Astrocyte of the hippocampus (primary cell): ENCODE results near the gene KSR2.

ENCODE experiments used
- DNase-seq: peaks from one replicate; pipeline ENCODE4 v3.0.0; 2011; ENCODE audit warnings: low read depth, low spot score

KSR2 gene

GRCh38 chr12:117498880-117499279, 469.9 kb downstream of the KSR2 start:
- DNase-seq, result no peak

- DNase-seq, result no peak
Measured at GRCh38 chr12:117498256-117498655, 470.5 kb downstream of the KSR2 start.

GRCh38 chr12:117497407-117497806, 471.4 kb downstream of the KSR2 start:
- DNase-seq, result no peak

DNA sequence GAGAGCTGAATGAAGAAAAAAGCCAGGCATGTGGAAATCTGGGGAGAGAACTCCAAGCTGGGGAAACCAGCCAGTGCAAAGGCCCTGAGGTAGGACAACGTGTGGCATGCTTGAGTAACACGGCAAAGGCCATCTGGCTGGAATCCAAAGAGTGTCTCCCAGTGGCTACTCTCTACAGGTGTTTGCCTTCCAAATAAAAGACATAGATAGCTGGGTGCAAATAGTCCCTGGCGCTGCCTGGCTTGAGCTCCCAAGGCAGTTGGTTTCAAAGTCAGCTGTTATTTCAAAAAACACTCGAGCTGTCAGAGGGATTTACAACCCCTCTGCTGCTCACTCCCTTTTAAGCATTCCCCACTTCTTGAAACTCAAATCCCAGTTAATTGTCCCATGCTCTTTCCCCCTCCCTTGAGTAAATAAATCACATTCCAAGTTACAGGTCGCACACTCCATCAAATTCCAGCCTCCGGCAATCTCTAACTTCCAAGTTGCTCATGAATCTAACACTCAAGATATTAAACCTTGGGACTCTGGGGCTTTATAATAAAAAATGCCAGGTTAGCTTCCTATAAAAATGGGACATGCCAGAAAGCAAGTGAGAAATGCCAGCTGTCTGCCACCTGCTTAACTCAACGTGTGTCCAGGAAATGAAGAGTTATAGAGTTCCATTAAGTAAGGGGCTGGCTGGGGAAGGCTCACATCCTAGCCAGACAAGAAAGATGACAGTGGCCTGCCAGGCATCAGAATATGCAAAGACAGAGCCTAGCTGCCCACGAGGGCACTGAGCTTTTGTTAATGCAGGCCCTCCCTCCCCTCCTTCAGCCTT, 473.7 kb downstream of the KSR2 start:
- DNase-seq, result no peak

- DNase-seq, result no peak
Measured at GRCh38 chr12:117491711-117492110, 477.1 kb downstream of the KSR2 start.

- DNase-seq, result no peak
Measured at GRCh38 chr12:117490130-117490529, 478.7 kb downstream of the KSR2 start.

GRCh38 chr12:117489671-117490070, 479.1 kb downstream of the KSR2 start:
- DNase-seq, result no peak

- DNase-seq, result peak; percentile 81
Measured at GRCh38 chr12:117486840-117487659, 481.7 kb downstream of the KSR2 start.

DNA sequence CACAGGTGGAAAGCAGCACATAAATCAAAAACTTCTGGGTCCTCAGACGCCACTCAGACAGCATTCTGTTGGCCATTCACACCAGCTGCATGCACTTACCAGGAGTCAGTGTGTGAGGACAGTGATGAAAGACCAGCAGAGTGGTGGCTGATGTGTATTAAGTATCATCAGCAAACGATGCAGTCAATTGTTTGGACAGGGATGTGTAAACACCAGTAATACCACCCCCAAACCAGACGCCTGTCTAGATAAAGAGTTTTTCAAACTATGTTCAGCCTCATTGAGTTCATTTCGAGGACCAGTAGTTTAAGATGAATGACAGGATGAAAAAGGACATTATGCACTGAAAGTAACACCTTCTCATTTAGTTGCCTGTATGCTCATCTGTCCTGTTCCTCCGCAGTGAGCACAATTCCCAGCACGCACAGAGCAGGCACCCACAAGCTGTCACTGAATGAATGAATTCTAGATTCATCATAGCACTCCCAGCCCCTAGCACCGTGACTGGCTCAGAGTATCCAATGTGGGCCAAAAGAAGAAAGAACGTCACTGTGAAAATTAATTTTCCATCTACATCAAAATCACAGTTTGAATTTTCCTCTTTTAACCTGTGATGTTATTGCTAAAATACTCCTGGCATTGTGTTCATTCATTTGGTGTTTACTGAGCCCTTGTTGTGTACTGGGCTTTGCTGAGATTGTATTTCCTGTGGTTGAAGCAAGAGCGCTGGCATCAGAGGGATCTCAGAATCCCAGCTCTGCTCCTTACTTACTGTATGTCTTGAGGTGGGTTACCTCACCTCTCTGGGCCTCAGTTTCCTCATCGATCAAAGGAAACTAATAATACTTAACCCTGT, 482.6 kb downstream of the KSR2 start:
- DNase-seq, result peak; percentile 10

DNA sequence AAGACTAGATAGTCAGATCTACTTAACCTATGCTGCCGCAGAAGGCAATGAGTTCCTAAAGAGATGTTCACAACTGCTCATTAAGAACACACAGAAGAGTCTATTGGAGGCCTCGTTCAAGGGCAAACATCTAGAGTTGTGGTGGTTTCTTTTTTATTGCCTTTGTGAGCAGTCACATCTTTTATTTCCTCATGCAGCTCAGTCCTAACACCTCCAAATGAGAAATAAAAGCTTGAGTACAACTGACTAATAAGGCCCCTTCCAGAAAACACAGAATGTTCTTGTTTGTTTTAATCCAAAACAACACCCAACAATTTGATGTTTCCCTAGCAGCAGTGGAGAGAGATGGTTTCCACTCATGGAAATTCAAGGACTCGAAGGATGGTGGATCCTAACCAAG, 483.9 kb downstream of the KSR2 start:
- DNase-seq, result no peak

DNA sequence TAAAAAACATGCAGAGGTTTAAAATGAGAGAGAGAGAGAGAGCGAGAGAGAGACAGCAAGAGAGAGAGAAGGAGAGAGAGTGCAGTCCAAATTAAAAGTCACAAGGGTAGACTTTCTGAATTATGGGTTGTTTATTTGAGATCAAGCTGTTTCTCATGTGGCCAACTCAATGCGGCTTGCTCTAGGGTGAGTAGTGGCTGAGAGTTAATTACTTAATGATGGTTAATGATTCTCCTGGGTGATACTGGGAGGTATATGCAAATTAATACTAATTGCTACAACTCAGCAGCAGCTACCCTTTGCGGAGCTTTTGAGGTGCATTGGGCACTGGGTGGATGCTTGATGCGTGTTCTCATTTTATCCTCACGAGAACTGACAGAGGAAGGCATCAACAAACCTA, 485.3 kb downstream of the KSR2 start:
- DNase-seq, result no peak

- DNase-seq, result no peak
Measured at GRCh38 chr12:117481470-117481869, 487.3 kb downstream of the KSR2 start.

DNA sequence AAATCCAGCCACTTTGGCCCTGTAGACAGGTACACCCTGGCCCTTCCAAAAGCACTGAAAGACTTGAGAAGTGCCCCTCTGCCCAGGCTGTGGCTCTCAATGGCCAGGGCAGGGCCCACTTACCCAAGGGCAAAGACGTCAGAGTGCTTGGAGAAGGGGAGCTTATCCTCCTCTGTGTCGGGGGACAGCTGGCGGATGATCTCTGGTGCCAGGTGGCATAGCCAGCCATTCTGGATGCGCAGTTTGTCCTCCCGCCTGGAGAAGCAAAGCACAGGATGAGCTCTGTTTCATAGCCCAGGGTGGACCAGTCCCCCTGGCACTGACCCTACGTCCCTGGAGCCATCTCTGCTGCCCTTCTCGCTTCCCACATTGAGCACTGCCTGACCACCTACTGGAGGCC, 492.4 kb downstream of the KSR2 start:
- DNase-seq, result no peak

- DNase-seq, result no peak
Measured at GRCh38 chr12:117473856-117474255, 494.9 kb downstream of the KSR2 start.

DNA sequence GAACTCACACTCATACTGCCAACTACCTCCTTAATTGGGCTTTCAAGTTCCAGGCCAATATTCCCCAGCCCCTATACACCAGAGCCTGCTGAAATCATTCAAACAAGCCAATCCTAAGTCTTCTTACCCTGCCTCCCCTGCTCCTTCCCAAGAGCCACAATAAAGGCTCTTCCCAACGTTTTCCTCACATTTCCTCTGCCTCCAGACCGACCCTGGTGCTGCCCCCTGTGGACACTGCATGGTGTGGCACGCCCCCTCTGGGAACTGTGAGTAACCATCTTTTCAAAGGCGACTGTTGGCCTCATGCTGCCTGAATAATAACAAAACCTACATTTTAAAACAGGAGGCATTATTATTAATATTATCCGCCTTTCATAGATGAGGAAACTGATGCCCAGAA, 495.8 kb downstream of the KSR2 start:
- no peak for DNase-seq

- DNase-seq, result no peak
Measured at GRCh38 chr12:117470804-117471203, 498.0 kb downstream of the KSR2 start.

- no peak for DNase-seq
Measured at GRCh38 chr12:117469883-117470483, 498.8 kb downstream of the KSR2 start.

DNA sequence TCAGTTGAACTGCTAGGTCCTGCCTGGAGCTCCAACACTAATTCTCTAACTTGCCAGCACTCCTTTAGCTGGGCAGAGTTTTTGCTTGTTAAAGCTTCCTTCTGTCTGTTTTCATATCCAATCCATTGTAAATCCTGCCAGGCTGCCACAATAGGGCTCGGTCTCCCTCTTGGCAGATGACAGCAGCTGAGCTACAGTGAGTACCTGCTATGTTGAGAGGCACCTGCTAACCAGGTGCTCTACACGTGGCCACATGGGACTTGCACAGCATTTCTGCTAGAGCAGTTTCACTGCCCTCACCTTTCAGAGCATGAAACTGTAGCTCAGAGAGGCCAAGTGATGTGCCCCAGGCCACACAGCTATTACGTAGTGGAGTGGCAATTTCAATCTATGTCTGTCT, 500.8 kb downstream of the KSR2 start:
- DNase-seq, result no peak

DNA sequence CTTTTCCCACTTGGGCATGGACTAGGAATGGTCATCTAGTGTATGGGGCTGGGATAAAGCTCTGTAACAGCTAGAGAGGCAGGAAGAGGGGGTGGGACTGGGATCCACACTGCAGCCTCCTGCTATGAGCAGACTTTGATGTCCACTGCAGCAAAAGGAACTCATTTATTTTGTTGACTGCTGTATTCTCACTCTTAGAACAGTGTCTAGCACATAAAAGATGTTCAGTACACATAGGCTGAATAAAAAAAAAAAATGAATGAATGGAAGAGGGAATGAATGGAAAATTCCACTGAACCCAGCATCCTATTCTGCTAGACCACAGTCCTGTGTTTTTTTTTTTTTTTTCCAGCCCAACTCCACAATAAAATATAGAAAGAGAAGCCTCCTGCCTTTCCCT, 501.2 kb downstream of the KSR2 start:
- DNase-seq, result no peak

GRCh38 chr12:117466677-117467362, 502.0 kb downstream of the KSR2 start:
- no peak for DNase-seq

DNA sequence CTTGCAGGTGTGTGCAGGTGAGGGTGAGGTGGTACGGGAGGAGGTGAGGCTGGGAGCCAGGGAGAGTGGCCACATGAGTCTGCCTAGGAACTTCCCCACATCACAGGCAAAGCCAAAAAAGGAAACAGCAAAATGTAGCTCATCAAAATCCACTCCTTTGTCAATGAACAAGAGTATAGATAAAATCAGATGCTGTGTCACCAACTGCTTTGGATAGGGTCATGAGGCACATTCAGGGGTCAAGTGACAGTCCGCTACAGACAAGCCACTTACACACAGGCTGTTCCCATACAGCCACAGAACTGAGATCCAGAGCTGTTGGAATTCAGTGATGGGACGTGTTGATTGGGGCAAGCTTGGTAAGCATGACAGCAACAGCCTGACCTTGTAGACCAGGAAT, 507.1 kb downstream of the KSR2 start:
- DNase-seq, result no peak
